ENCODE data around the gene CEP152.
A peak's percentile ranks its signal among the peaks of the same experiment; 100 is the strongest.
"Not testable (repeated sequence)": the region's sequence is repeated elsewhere in the genome, so short reads cannot be mapped to it uniquely, and the experiment has no call there.

The CEP152 gene

GRCh38 chr15:48810414-48811324 is at the start of gene CEP152:
TSS of gene CEP152 (minus strand) at chr15:48811069. CDS start at chr15:48805649, 5,420 bp downstream.
- peak; percentile 100 for DNase-seq (ENCODE audit: low read depth)
- peak within 1 kb of the TSS; percentile 94 for H3K4me3 ChIP-seq (ENCODE audit: low read depth, low read length)
- no peak for TF ChIP-seq CTCF (IDR thresholded peaks at IDR 0.05; ENCODE audit: low read depth, low read length, missing control alignments)

GRCh38 chr15:48859426-48859825 is 48.6 kb upstream of the CEP152 start:
- no peak for TF ChIP-seq CTCF (IDR thresholded peaks at IDR 0.05; ENCODE audit: low read depth, low read length, missing control alignments)
- DNase-seq (ENCODE audit: low read depth): no peak

GRCh38 chr15:48858401-48858800 is 47.5 kb upstream of the CEP152 start:
- H3K4me3 ChIP-seq (ENCODE audit: low read depth, low read length): no peak overlapping the region
- no peak for DNase-seq (ENCODE audit: low read depth)
- no peak for TF ChIP-seq CTCF (IDR thresholded peaks at IDR 0.05; ENCODE audit: low read depth, low read length, missing control alignments)

More at GRCh38 chr15:48859426-48859825, 48.6 kb upstream of the CEP152 start:
- H3K4me3 ChIP-seq (ENCODE audit: low read depth, low read length): no peak overlapping the region

- H3K4me3 ChIP-seq (ENCODE audit: low read depth, low read length): no peak overlapping the region
- TF ChIP-seq CTCF (IDR thresholded peaks at IDR 0.05; ENCODE audit: low read depth, low read length, missing control alignments): no peak
- DNase-seq (ENCODE audit: low read depth): no peak
These were observed 46.1 kb upstream of the CEP152 start for GRCh38 chr15:48856942-48857341.

- no peak for DNase-seq (ENCODE audit: low read depth)
- no peak overlapping the region for H3K4me3 ChIP-seq (ENCODE audit: low read depth, low read length)
- TF ChIP-seq CTCF (IDR thresholded peaks at IDR 0.05; ENCODE audit: low read depth, low read length, missing control alignments): no peak
These were observed 44.9 kb upstream of the CEP152 start for GRCh38 chr15:48855501-48856440.

- not testable (repeated sequence) for H3K4me3 ChIP-seq (ENCODE audit: low read depth, low read length); DNase-seq (ENCODE audit: low read depth)
These were observed 43.6 kb upstream of the CEP152 start for GRCh38 chr15:48854434-48854833.

- H3K4me3 ChIP-seq (ENCODE audit: low read depth, low read length): no peak overlapping the region
- TF ChIP-seq CTCF (IDR thresholded peaks at IDR 0.05; ENCODE audit: low read depth, low read length, missing control alignments): no peak
- no peak for DNase-seq (ENCODE audit: low read depth)
These were observed 41.1 kb upstream of the CEP152 start for GRCh38 chr15:48851956-48852355.

Measured in GM12864 (cell line).